Neural cell (in vitro differentiated cells): ENCODE results near the gene OVCH1. TPM values are rescaled to one million over a fixed set of nuclear protein-coding genes. Genes with fewer than 3 reads are reported as not detected.

Experiments used
- H2AFZ ChIP-seq: fragments of 200-600, 300-800 bp; sonication (generic), shearing (Covaris generic); 2 replicates; pipeline ENCODE4 v1.6.0; 2014; ENCODE audit warnings: low read depth, mild to moderate bottlenecking, antibody characterized with exemption, low read length, moderate library complexity
- H3F3A ChIP-seq: fragments of 200-600 bp; shearing (Covaris generic); 2 replicates; pipeline ENCODE4 v1.6.1; 2016; ENCODE audit warnings: mild to moderate bottlenecking, moderate library complexity, mixed read lengths, antibody characterized with exemption, low read length; ENCODE audit not compliant: insufficient read depth, poor library complexity, severe bottlenecking
- H3K27ac ChIP-seq: fragments of 200-600, 300-800 bp; sonication (generic), shearing (Covaris generic); 2 replicates; pipeline ENCODE4 v1.5.1; 2014; ENCODE audit warnings: mild to moderate bottlenecking, low read length, moderate library complexity
- H3K27me3 ChIP-seq: fragments of 300-800, 200-600 bp; sonication (generic), shearing (Covaris generic); 2 replicates; pipeline ENCODE4 v1.6.0; 2014; ENCODE audit warnings: mild to moderate bottlenecking, low read depth, low read length, moderate library complexity; ENCODE audit not compliant: insufficient read depth
- H3K36me3 ChIP-seq: fragments of 300-800, 200-600 bp; sonication (generic), shearing (Covaris generic); 2 replicates; pipeline ENCODE4 v1.5.1; 2014; ENCODE audit warnings: mild to moderate bottlenecking, antibody characterized with exemption, low read length, moderate library complexity; ENCODE audit not compliant: insufficient read depth
- H3K4me2 ChIP-seq: fragments of 300-800, 200-600 bp; sonication (generic), shearing (Covaris generic); 2 replicates; pipeline ENCODE4 v1.6.0; 2014; ENCODE audit warnings: mild to moderate bottlenecking, low read length
- H3K4me3 ChIP-seq: fragments of 300-800, 200-600 bp; sonication (generic), shearing (Covaris generic); 2 replicates; pipeline ENCODE4 v1.5.1; 2014; ENCODE audit warnings: mild to moderate bottlenecking, low read length, moderate library complexity
- H3K79me2 ChIP-seq: fragments of 200-600 bp; shearing (Covaris generic); replicated peaks from 2 replicates; pipeline ENCODE4 v1.6.0; 2014; ENCODE audit warnings: mild to moderate bottlenecking, low read length, moderate library complexity; ENCODE audit not compliant: insufficient read depth
- H3K9ac ChIP-seq: fragments of 300-800, 200-600 bp; sonication (generic), shearing (Covaris generic); 2 replicates; pipeline ENCODE4 v1.6.1; 2016; ENCODE audit warnings: mild to moderate bottlenecking, low read length, mixed read lengths
- H3K9me2 ChIP-seq: fragments of 200-600 bp; shearing (Covaris generic); 2 replicates; pipeline ENCODE4 v1.6.1; 2016; ENCODE audit warnings: mild to moderate bottlenecking, low read length, mixed read lengths; ENCODE audit not compliant: insufficient read depth
- H3K9me3 ChIP-seq: fragments of 200-600, 300-800 bp; sonication (generic), shearing (Covaris generic); 2 replicates; pipeline ENCODE4 v1.6.1; 2016; ENCODE audit warnings: mild to moderate bottlenecking, mixed run types, low read length, moderate library complexity, mixed read lengths
- H4K20me1 ChIP-seq: fragments of 200-600 bp; shearing (Covaris generic); 2 replicates; pipeline ENCODE4 v1.6.1; 2016; ENCODE audit warnings: mild to moderate bottlenecking, mixed run types; ENCODE audit not compliant: insufficient read depth
- CTCF ChIP-seq: fragments of 450-650 bp; IDR thresholded peaks from 2 replicates; pipeline ENCODE4 v1.5.1; 2014; ENCODE audit warnings: antibody characterized with exemption, mild to moderate bottlenecking, moderate library complexity; ENCODE audit not compliant: poor library complexity, severe bottlenecking
- EP300 ChIP-seq: fragments of 450-650 bp; conservative IDR thresholded peaks from 2 replicates; pipeline ENCODE4 v1.6.1; 2014; ENCODE audit warnings: antibody characterized with exemption, mild to moderate bottlenecking, moderate library complexity; ENCODE audit not compliant: poor library complexity, severe bottlenecking
- EZH2 ChIP-seq: fragments of 200-600, 300-800 bp; shearing (Covaris generic), sonication (generic); IDR thresholded peaks from 2 replicates; pipeline ENCODE4 v1.6.1; 2014; ENCODE audit warnings: antibody characterized with exemption, low read length, borderline replicate concordance, mild to moderate bottlenecking; ENCODE audit not compliant: insufficient read depth, poor library complexity, severe bottlenecking
- MXI1 ChIP-seq: fragments of 450-650 bp; conservative IDR thresholded peaks from 2 replicates; pipeline ENCODE4 v1.6.1; 2014; ENCODE audit warnings: antibody characterized with exemption, mild to moderate bottlenecking; ENCODE audit not compliant: poor library complexity, severe bottlenecking
- POLR2AphosphoS5 ChIP-seq: IDR thresholded peaks from 2 replicates; pipeline ENCODE4 v1.6.1; 2012
- RAD21 ChIP-seq: fragments of 450-650 bp; conservative IDR thresholded peaks from 2 replicates; pipeline ENCODE4 v1.6.1; 2014; ENCODE audit warnings: antibody characterized with exemption, mild to moderate bottlenecking, moderate library complexity
- REST ChIP-seq: IDR thresholded peaks from 2 replicates; pipeline ENCODE4 v1.6.1; 2012; ENCODE audit warnings: borderline replicate concordance
- SMC3 ChIP-seq: fragments of 450-650 bp; conservative IDR thresholded peaks from 2 replicates; pipeline ENCODE4 v1.6.1; 2014; ENCODE audit warnings: antibody characterized with exemption, mild to moderate bottlenecking, moderate library complexity; ENCODE audit not compliant: poor library complexity
- TAF1 ChIP-seq: IDR thresholded peaks from 2 replicates; pipeline ENCODE4 v1.6.1; 2012; ENCODE audit warnings: low read depth
- polyA plus RNA-seq: library from polyadenylated mRNA; depleted of rRNA; stranded (reverse); fragments of >200 nt; gene quantifications from 2 replicates; pipeline ENCODE4 v1.2.3, GENCODE V29; 2014

The OVCH1 gene
- polyA plus RNA-seq, 1 donor from 2014 or later, result 0.83 TPM

- H3K4me3 ChIP-seq, result no peak overlapping the region
- no peak overlapping the region for H3K9ac ChIP-seq
- H3K27ac ChIP-seq, result no peak overlapping the region
- H3K9me3 ChIP-seq, result no peaks in the 10 kb centered on the region
- H3K4me2 ChIP-seq, result no peak overlapping the region
- TF ChIP-seq EZH2 (no peak), CTCF (no peak), EP300 (no peak), SMC3 (no peak), POLR2AphosphoS5 (no peak), RAD21 (no peak), REST (no peak), TAF1 (no peak), MXI1 (no peak)
- no peaks in the 10 kb centered on the region for H3K27me3 ChIP-seq
- no peaks in the 10 kb centered on the region for H3K36me3 ChIP-seq
- no peaks in the 10 kb centered on the region for H3K9me2 ChIP-seq
- no peak overlapping the region for H2AFZ ChIP-seq
- H3F3A ChIP-seq, result no peaks in the 10 kb centered on the region
- H4K20me1 ChIP-seq, result no peaks in the 10 kb centered on the region
- no peaks in the 10 kb centered on the region for H3K79me2 ChIP-seq
Observed at GRCh38 chr12:29463198-29463597, 34.3 kb downstream of the OVCH1 start.

- H3K27me3 ChIP-seq, result no peaks in the 10 kb centered on the region
- no peaks in the 10 kb centered on the region for H4K20me1 ChIP-seq
- no peaks in the 10 kb centered on the region for H3K36me3 ChIP-seq
- H3K4me2 ChIP-seq, result peak overlapping the region; percentile 40
- TF ChIP-seq POLR2AphosphoS5, result peak; percentile 70
- TF ChIP-seq SMC3, result no peak
- TF ChIP-seq EP300, result peak; percentile 96
- no peak for TF ChIP-seq TAF1
- TF ChIP-seq RAD21, result no peak
- no peaks in the 10 kb centered on the region for H3F3A ChIP-seq
- H3K9me3 ChIP-seq, result no peaks in the 10 kb centered on the region
- no peaks in the 10 kb centered on the region for H3K9me2 ChIP-seq
- H3K9ac ChIP-seq, result no peak overlapping the region
- H3K79me2 ChIP-seq, result no peaks in the 10 kb centered on the region
- peak overlapping the region; percentile 26 for H3K4me3 ChIP-seq
- H2AFZ ChIP-seq, result no peak overlapping the region
- H3K27ac ChIP-seq, result peak overlapping the region; percentile 58
Observed at GRCh38 chr12:29460082-29460481, 37.4 kb downstream of the OVCH1 start.

- no peak overlapping the region for H2AFZ ChIP-seq
- H3K27ac ChIP-seq, result no peak overlapping the region
- H3K36me3 ChIP-seq, result no peaks in the 10 kb centered on the region
- no peaks in the 10 kb centered on the region for H3K79me2 ChIP-seq
- H3K4me3 ChIP-seq, result no peak overlapping the region
- no peaks in the 10 kb centered on the region for H4K20me1 ChIP-seq
- no peaks in the 10 kb centered on the region for H3F3A ChIP-seq
- H3K9me2 ChIP-seq, result no peaks in the 10 kb centered on the region
- no peaks in the 10 kb centered on the region for H3K27me3 ChIP-seq
- no peak for TF ChIP-seq TAF1
- no peak for TF ChIP-seq RAD21
- no peak for TF ChIP-seq REST
- TF ChIP-seq SMC3, result no peak
- TF ChIP-seq CTCF, result no peak
- no peak for TF ChIP-seq EZH2
- no peak for TF ChIP-seq POLR2AphosphoS5
- no peak for TF ChIP-seq MXI1
- TF ChIP-seq EP300, result no peak
- no peak overlapping the region for H3K4me2 ChIP-seq
- H3K9ac ChIP-seq, result no peak overlapping the region
- H3K9me3 ChIP-seq, result no peaks in the 10 kb centered on the region
Observed at GRCh38 chr12:29455087-29455486, 42.4 kb downstream of the OVCH1 start.
